ENCODE data around the gene CTDSPL. TPM values are rescaled to one million over a fixed set of nuclear protein-coding genes. Genes with fewer than 3 reads are reported as not detected.

The CTDSPL gene
- total and polyA plus RNA-seq, 2 of the 13 experiments (the other 11 are each of a cell fraction or from before 2014, with no cell fraction given): 26.1 to 142 TPM

DNA sequence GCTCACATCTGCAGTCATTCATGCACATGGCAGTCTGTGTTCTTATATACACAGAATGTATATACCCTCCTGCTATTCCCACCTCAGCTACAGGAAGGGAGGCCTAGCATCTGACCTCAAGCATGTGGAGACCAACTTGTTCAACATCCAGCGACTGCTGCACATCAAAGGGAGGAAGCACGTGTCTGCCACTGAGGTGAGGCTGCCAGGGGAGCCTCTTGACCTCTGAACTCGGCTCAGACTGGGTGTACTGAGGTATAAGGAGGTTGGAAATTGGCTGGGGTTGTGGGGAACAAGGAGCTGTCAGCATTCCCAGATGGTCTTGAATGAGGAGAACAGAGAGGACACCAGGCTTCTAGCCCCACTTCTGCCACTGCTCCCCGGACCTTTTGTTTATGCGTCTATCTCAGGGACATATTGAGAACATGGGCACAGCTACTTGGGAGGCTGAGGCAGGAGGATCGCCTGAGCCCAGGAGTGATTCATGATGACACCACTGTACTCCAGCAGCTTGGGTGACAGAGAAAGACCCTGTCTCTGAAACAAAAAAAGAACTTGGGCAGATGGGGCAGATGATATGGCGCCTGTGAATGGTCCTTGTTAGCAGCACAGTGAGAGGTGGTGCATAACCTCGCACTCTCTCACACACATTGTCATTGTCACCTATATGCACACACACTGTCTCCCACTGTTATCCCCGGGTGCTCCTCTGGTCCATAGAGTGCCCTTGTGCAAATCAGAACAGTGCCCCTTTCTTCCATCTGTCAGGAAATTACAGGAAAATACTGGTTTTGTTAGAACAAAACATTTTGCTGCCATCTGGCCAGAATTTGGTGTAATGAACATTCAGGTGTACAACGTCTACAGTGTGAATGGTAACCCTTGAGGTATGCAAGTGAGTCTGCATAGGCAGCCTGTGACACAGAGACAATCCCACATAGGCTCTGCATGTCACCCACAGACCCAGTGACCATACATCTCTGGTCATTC, 134.3 kb downstream of the CTDSPL start:
- Histone ChIP-seq H3K4me1 (ENCODE audit: insufficient read depth, low read length) (peaks cover 76% of the 10 kb centered on the region), H3K79me2 (ENCODE audit: insufficient read depth, low read length) (no peaks in the 10 kb centered on the region), H3K27me3 (ENCODE audit: control insufficient read depth in 1 of 2, insufficient read depth in 2 of 2, low read length in 2 of 2) (peaks cover 0 to 26% of the 10 kb centered on the region in 2 experiments; a peak in 2 of 5 replicates), H3K27ac (ENCODE audit: extremely low read length, insufficient read depth, low read length) (no peak overlapping the region), H2AFZ (ENCODE audit: low read length) (no peak overlapping the region), H3K9me3 (ENCODE audit: low read length) (no peaks in the 10 kb centered on the region), H4K20me1 (ENCODE audit: insufficient read depth, low read length) (no peaks in the 10 kb centered on the region), H3K4me2 (ENCODE audit: low read depth, low read length) (no peak overlapping the region; the same call in 1 of the 2 replicates), H3K36me3 (replicated peaks in 1 of 2; ENCODE audit: control insufficient read depth in 1 of 2, insufficient read depth in 2 of 2, low read length in 2 of 2) (no peaks in the 10 kb centered on the region), H3K4me3 (replicated peaks in 1 of 3; ENCODE audit: insufficient read depth in 1 of 3, low read depth in 2 of 3, low read length in 3 of 3) (no peak overlapping the region), H3K9ac (ENCODE audit: insufficient read depth, low read depth, low read length) (no peak overlapping the region)
- 20% methylated on average over 7 of the region's 10 CpGs for WGBS (ENCODE audit: low lambda C conversion rate)
- FAIRE-seq: peak; percentile 58
- ChIA-PET CTCF (ENCODE audit: low intra/inter-chr PET ratio, low total read pairs) (interaction anchor here (1.5 to 1.8 kb wide), 2 partner anchors 21 to 141 kb away, joined by 6 to 10 read pairs; no protein-coding TSS in a partner anchor), POLR2A (interaction anchor here (1.0 to 1.5 kb wide), 4 partner anchors 9 to 169 kb away, joined by 3 to 5 read pairs (median 4); partner anchors contain the start of gene OXSR1)
- BruUV-seq (replicated peaks): no TSS peak
- no peak for ATAC-seq
- intact Hi-C loops (cut with micrococcal nuclease; ENCODE audit: unreplicated experiment): no loop called here
- in situ Hi-C loops (cut with HindIII; ENCODE audit: extremely low pct_ligation_motif_present, low pct_unique_long_range_greater_than_20kb): no loop called here
- peak; percentile 39 for DNase-seq (ENCODE audit: low spot score)
- TF ChIP-seq HOXA9 (CRISPR knock-in tag; IDR thresholded peaks at IDR 0.05; ENCODE audit: borderline replicate concordance) (no peak), BHLHE40 (IDR thresholded peaks at IDR 0.05; ENCODE audit: low read length) (peak; percentile 86), ZFYVE20 (CRISPR knock-in tag; IDR thresholded peaks at IDR 0.05; ENCODE audit: borderline replicate concordance, low read depth) (no peak), ARNTL (CRISPR knock-in tag; IDR thresholded peaks at IDR 0.05) (peak; percentile 79), NR2F6 (IDR thresholded peaks at IDR 0.05) (peak; percentile 87), NR2F6 (CRISPR knock-in tag; IDR thresholded peaks at IDR 0.05) (peak; percentile 91), HNRNPLL (IDR thresholded peaks at IDR 0.05; ENCODE audit: low read depth, low read length, poor library complexity, severe bottlenecking) (no peak), ZBTB46 (CRISPR knock-in tag; IDR thresholded peaks at IDR 0.05; ENCODE audit: borderline replicate concordance) (no peak), FOXA3 (CRISPR knock-in tag; IDR thresholded peaks at IDR 0.05) (0 out of 2 replicates have a peak, but pooled peaks have one; percentile 22), ZMAT3 (CRISPR knock-in tag; conservative IDR thresholded peaks at IDR 0.05) (0 out of 2 replicates have a peak, but pooled peaks have one; percentile 8), TFDP1 (CRISPR knock-in tag; IDR thresholded peaks at IDR 0.05; ENCODE audit: borderline replicate concordance) (peak; percentile 79; the same call in 1 of the 2 replicates), ARID5B (CRISPR knock-in tag; IDR thresholded peaks at IDR 0.05) (peak; percentile 69)

All from HepG2 (cell line).